Pons (tissue), 1 donor: ENCODE results near the gene KDM4F.

ENCODE experiments used
- DNase-seq: peaks from one replicate; pipeline ENCODE4 v3.0.0-alpha.2; 2016; ENCODE audit warnings: low spot score

KDM4F gene

DNA sequence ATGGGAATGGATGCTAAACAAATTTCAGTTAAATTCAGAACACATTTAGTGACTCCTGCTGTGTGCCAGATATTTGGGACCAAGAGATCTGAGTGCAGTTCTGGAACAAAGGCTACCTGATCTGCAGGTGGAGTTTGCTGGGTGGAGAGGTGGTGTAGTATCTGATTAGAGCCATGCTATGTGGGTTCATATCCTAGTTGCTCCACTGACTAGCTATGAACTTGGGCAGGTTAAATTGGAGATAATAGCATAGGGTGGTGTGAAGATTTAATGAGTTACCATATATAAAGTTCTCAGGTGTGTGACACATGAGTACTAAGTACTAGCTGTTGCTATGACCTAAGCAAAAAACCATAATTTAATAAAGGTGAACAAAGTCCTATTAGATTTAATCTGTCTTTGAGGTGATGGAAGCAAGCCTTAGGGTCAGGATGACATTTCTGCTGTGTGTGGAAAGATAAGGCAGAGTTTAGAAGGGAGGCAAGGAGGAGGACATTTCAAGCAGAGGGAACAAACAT is 42.5 kb downstream of the KDM4F start:
- no peak for DNase-seq

DNA sequence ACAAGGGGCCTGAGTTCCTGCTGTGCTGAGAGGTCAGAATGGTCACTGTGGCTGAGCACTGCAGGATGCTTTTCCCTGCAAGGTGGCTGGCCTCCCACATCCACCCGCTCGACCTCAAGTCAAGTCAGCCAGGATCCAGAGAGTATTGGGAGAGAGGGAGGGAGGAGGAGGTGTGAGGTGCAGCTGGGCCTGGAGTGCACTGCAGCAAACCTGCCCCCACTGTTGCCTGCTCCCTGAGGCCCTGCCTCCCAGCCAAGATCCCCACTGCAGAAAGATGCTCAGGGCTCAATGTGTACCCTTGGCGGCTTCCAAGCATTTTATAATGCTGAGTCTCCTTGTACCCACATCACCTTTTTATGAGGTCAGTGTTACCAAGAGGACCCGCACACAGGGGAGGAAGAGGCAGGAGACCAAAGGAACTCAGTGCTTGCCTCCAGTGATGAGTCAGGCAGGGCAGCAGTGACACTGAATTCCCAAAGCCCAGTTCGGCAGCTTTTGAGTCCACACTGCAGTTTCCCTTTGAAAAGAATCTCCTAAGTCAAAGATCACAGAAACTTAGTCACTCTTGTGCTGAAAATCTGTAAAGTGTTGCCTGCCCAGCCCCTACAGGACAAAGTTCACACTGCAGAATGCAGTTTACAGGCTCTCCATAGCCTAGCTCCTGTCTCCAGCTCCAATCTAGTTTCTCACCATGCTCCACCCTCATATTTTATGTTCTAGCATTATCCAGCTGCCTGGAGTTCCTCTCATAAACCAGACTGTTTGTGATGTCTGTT is 43.5 kb downstream of the KDM4F start:
- DNase-seq = no peak

GRCh38 chr11:95093548-95093947 is 44.3 kb downstream of the KDM4F start:
- no peak for DNase-seq

DNA sequence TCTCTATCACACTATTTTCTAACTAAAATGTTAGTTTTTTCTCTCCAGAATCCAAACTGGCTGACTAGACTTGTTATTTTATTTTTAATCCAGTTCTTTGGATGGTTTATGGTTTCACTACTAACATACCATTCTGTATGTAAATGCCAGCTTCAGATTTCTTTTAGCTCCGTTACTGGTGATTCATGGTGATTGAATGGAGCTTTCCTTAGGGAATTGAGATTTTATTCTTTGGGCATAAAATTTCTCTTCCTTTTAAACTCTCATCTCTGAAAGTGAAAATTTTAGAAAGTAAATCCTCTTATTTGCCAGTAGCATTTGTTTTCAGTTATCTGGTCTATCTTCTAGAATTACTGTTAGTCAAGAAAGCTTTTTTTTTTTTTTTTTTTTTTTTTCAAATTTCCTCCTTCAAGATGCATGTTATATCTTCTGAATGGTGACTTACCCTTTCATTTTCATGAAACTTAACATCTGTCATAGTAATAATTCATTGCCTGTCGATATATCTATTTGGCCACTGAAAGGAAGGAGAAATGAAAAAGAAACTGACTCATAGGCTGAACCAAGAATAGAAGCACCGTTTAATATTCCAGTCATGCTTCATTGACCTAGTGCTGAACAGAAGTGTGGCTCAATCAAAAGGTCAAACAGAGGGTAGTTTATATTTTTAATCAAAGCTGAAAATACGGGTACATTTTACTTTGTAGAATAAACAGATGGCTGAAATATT is 46.8 kb downstream of the KDM4F start:
- no peak for DNase-seq

- no peak for DNase-seq
Measured at GRCh38 chr11:95097209-95097608, 48.0 kb downstream of the KDM4F start.

DNA sequence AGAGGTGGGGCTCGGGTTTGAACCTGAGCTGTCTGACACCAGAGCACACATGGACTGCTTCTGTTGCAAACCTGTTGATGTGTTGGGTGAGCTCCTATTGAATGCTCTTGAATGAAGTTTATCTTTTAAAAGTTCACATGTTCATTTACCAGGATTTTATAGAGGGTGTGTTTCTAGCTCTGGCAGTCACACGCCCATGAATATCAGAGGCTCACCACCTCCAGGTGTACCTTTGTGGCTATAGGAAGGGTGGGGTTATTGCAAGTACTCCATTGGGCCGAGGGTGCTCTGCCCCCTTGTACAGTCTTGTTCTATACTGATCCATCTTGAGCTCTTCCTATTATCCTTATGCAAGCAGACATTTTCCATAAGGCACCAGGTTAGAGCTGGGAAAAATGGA is 49.6 kb downstream of the KDM4F start:
- DNase-seq = no peak

DNA sequence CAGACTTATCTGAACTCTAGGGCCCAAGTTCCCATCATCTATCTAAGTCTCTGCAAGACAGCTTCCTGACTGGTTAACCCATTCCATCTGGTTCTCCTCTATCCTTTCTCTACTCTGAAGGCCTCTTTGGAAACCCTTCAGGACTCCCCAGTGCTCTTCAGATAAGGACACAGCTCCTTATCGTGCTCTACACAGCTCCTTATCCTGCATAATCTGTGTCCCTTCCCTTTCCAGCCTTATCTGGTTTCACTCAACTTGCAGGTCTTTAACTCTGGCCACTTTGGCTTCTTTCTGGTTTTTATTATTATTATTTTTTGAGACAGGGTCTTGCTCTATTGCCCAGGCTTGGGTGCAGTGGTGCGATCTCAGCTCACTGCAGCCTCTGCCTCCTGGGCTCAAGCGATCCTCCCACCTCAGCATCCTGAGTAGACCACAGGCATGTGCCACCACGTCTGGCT is 51.0 kb downstream of the KDM4F start:
- no peak for DNase-seq
